Right renal cortex interstitium (tissue), 3 donors: Measurements from ENCODE around the gene SCEL. TPM values are rescaled to one million over a fixed set of nuclear protein-coding genes. Genes with fewer than 3 reads are reported as not detected.

Experiments used
- DNase-seq, 3 donors: peaks; one replicate each; pipeline ENCODE4 v3.0.0-alpha.2; 2013; ENCODE audit warnings: low read depth in 3 of 3, low spot score in 2 of 3
- polyA plus RNA-seq, 3 donors: library from polyadenylated mRNA; unstranded; fragments of 120-200 nt; gene quantifications; one replicate each; pipeline ENCODE4 v1.2.1, GENCODE V29; 2013; ENCODE audit not compliant: insufficient read length in 3 of 3

The SCEL gene
- polyA plus RNA-seq, 3 donors = not detected

DNA sequence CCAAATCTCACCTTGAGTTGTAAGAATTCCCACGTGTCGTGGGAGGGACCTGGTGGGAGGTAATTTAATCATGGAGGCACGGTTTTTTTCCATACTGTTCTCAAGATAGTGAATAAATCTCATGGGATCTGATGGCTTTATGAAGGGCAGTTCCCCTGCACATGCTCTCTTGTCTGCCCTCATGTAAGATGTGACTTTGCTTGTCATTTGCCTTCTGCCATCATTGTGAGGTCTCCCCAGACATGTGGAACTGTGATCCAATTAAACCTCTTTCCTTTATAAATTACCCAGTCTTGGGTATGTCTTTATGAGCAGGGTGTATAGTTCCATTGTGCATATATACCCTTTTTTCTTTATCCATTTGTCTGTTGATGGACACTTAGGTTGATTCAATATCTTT is 13.1 kb downstream of the SCEL start:
- no peak for DNase-seq

DNA sequence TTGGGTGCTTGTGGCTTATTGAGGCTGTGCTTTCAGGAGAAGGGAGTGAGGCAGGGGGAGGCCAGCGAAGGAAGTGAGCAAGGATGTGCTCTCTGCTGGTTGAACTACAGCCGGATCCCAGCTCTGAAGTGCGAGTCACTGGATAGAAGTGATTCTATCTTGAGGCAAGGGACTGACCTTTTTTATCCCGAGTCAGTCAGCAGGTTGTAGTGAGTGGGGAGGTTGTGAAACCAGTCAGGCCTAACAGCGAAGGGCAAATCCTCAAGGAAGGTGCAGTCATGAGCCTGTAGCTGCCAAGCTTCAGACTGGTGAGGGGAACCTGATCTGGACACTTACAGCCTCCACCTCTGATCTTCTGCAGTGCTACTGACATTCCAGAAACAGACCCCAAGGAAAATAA is 18.6 kb downstream of the SCEL start:
- no peak for DNase-seq

DNA sequence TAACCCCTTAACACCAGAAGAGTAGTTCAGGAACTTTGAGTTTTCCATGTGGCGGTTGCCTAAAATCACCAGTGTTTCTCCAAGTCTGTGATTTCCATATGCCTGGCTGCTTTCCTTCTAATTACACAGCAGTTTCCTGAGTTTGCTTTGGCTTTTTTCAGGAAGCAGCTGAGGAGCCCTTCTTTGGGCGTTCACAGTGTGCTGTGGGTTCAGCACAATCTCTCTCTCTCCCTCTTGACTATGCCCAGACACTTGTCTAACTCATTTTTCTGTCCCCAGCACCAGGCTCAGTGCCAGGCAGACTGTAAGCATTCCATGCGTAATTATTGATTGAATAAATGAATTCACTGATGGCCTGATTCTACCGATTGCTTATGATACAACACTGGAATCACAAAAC is 19.7 kb downstream of the SCEL start:
- DNase-seq = no peak

DNA sequence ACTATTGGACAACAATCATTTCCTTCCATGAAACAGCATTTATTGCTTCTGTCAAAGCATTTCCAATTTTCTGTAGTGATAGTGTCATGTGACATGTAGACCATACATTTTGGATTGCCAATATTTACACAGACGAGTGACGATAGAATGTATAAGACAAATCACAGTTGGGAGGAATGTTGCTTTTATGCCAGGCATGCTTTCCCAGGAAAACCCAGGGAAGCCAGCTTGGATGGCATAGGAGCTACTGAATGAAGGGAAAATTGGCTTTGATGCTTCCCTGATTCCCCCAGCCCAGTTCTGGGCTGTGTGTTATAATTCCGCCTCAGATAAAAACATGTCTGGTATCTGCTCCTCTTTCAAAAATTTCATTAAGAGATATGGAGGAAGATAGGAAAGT is 22.5 kb downstream of the SCEL start:
- DNase-seq = no peak

DNA sequence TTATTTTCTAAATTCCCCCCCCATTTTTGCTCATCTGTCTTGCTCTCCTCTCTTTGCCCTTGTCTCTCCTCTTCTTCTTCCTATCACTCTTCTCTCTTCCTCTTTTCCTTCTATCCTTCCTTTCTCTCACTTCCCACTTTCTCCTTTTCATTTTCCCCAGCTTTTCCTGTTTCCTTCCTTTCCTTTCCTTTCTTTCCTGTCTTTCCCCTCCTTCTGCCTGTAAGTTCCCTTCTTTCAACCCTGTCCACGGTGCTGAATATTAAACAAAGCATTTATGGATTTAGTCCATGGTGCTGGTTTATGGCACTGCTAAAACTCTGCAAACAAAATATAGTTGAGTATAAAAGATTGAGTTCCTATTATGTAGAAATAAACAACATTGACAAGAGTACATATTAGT is 27.6 kb downstream of the SCEL start:
- no peak for DNase-seq

DNA sequence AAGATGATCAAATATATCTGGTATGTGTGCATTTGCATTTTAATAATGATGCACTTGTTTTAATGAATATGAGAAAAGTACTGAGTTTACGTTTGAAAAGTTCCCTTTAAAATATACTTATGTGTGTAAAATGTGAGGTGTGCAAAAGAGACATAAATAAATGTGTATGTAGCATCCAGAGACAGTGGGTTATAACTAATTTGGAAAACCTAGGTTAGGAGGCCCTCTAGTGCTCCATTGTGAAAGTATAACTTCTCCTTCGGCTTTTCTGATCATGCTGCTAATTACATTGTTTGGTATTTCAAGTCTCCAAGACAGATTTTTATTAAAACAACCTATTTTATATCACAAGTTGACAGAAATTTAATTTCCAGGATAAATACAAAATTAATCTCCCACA is 30.1 kb downstream of the SCEL start:
- DNase-seq = no peak

DNA sequence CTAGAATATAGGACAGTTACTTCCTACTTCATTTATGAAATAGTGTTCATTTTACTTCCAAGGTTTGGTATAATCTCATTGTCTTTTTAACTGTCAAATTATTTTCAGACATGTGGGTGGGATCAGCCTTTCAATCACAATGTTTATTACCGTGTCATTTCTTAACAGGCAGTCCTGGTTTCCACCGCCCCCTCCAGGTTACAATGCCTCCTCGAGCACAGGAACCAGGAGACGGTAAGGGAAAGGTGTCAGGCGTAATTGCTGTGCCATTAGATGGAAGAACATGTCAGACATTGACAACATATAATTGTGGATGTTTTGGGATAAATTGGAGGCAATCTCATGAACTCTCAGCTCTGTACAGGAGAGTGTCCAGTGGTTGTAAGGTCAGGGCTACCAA is 36.5 kb downstream of the SCEL start:
- no peak for DNase-seq

DNA sequence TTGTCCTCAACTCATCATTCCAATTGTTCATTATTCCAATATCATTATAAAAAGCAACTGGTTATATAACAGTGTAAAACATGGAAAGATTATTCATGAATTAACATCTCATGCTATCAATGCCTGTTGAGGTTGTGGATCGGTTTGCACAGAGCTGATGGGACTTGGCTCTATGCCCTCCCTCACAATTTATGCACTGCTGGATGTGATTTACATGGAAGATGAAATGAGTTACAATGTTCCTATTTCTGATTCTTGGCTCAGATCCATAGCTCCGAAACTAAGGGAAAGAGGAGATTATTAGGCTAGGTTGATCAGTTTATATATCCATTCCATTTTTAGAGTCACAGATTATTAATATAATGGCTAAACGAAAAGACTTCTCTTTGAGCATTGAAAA is 38.6 kb downstream of the SCEL start:
- no peak for DNase-seq

DNA sequence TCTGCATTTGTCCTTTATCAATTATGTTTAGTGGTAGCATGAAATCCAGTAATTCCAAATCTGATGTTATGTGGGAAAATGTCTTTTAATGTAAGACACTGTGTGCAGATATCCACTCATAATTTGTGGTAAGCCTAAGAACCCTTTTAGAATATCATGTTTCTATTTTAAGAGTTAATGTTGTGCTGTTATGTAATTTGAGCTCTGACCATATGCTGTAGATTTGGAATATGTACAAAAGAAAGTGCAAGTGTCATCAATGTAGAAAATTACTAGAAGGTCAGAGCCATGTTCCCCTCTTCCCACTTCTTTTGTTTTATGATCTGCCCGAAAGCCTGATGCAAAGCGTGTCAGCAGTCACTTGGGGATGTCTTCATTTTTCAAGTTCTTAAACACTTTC is 44.5 kb downstream of the SCEL start:
- DNase-seq = no peak

DNA sequence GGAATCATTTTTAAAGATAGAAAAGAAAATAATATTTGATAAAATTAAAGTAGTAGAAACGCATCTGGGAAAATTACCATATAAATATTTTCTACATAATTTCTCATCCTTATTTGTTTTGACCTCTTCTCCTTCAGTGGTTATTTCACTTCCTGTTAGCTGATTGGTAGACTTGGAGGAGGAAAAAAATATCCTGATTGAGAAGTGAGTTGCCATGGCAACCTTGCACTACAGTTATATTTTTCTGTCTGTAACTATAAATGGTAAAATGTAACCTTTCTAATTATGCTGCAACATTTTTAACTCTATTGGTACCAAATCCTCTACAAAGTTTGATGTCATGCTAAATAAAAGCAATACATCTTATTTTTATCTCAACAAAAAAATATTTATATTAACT is 45.2 kb downstream of the SCEL start:
- DNase-seq = no peak

DNA sequence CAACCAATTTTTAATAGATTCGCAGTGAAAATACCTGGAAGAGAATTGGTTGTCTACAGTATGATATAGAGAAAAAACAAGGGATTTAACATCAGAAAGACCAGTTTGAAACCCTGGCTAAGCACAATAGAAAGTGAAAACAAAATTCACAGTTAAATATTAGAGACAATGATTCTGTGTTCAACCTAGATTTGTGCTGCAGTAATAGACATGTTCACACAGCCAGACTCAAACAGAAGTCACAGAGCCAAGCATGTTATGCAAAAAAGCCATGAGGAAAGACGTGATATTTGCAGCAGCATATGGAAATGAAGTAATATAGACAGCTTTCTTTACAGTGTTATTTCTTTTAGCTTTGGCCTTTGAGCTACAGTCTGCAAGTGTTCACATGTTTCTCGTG is 48.1 kb downstream of the SCEL start:
- no peak for DNase-seq

DNA sequence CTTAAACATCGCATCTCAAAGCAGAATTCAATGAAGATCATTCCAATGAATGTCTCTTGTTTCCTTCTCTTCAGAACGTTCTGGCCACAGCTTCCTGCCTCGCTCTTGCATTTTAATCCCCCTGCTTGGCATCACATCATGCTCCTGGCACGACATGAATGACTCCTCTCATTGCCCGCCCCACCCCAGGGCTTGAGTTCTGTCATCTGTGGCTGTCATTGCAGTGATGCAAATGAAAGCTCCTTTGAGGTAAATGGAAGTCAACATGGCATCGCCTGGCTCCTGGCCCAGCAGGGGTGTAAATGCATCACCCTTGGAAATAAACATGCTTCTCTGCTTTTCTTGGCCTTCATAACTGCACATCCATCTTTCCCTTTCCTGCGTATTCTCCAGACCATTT is 48.6 kb downstream of the SCEL start:
- no peak for DNase-seq

DNA sequence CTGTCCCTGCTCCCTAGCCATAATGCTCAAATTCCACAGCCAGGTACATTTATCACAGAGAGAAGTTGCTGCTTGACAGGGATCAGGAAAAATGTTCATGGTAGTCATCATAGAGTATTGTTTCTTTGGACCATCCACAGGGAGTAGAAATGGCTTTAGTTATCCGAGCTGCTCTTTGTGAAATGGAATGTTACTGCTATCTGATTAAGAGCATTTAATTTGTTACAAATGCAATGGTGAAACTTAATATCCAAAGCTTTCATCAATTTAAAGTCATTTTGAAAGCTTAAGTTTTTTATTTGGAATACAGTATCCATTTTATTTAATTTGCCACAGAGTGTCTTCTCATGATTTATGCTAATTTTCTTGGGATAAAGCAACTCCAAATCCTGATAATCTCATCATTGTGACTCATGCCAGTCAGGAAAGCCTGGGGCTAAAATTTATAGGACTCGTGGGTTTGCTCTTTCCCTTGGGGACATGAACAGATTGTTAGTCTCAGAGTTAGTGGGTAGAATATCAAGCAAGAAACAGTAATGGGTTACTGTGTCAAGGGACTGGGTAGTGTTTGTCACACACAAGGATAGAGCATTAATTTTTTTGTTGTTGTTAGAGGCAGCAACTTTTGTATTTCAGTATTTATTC is 59.8 kb downstream of the SCEL start:
- no peak for DNase-seq

DNA sequence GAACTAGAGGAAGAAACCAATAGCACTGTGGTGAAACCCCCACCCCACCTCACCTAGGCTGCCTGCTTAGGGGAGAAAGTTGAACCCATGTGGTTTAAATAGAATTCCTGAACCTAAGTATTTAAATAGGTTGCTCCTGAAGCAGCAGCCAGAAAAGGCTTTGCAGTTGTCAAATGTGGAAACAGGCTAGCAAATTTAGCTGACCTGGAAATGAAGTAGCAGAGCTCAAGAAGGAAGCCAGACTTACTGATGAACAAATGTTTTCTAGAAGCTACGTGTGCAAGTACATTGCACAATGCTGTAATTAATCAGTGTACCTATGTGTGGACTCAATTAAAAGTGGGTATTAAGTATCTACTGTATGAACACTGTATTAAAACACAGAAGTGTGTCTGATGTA is 61.3 kb downstream of the SCEL start:
- no peak for DNase-seq

DNA sequence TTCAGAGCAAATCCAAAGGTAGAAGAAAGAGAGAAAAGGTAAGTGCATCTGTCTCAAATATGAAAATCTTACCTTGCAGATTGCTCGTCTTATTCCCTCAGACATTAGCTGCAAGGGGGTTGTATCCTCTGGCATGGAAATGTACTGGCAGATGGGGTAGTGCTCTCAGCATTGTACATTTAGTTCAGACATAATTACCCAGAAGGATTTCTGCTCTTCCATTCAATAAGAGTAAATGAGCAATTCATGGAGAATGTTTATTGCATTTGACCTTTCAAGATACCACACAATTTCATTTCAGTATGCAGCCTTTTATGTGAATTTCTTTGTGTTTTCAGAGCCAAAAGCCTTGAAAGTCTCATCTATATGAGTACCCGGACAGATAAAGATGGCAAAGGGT is 63.8 kb downstream of the SCEL start:
- no peak for DNase-seq

DNA sequence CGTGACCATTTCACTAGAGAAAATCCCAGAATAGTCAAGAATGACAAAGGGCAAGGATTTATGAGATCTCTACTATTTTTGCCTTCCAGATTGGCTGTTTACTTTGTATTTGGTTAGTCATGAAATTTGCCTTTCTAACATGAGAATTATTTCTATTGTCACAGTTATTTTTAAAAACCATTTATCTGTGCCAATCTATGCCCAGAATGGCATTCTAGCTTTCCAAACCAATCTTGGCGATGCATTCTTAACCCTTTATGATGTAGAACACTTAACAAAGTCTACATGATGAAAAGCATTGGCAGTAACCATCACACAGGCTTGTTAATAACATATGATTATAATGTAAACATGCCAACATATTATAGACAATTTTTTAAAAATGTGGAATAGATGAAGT is 65.2 kb downstream of the SCEL start:
- no peak for DNase-seq

DNA sequence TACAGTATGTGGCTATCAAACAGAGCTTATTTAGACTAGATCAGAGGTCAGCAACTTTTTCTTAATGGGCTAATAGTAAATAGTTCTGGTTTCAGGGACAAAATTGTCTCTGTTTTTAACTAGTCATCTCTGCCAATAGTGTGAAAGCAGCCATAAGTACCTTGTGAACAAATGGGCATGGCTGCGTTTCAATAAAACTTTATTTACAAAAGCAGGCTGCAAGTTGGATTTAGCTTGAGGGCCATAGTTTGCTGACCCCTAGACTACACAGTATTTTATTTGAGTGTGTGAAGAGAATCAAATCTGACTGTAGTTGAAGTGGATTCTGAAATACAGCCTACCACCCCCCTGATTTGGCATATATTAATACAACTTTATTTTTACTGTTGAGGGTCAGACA is 75.6 kb downstream of the SCEL start:
- DNase-seq = no peak

DNA sequence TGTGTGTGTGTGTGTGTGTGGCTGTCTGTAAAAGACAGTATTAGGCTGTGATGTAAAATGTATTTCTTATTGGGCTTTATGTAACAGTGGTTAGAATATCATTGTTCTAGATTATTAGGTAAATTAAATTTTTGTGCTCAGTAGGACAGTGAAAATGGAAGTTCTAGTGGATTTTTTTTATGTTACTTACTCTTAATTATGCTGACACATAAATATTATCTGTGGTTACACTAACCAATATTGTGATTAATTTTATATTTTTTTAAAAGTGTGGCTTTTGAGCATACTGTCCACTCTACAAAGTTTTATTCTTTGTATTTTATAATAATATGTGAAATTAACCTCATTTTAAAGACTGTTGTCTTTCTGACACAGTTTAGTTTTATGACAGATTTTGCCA is 80.5 kb downstream of the SCEL start:
- DNase-seq = no peak

DNA sequence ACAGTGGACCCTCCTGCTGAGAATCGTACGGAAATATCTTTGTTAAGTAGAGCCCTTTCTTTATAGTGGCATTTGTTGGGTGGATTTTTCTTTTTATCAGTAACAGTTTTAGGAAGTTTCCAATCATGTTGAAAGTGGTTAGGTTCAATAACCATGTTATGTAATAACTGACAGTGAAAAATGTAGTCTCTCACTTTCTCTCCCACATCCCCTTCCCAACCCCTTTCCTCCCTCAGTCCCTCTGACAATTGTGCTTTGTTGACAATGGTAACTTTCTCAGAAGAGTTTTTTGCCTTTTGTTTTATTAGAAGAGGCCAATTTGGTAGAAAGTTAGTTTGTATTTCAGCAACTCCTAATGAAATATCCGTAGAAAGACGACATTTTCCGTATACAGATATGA is 84.1 kb downstream of the SCEL start:
- DNase-seq = no peak

DNA sequence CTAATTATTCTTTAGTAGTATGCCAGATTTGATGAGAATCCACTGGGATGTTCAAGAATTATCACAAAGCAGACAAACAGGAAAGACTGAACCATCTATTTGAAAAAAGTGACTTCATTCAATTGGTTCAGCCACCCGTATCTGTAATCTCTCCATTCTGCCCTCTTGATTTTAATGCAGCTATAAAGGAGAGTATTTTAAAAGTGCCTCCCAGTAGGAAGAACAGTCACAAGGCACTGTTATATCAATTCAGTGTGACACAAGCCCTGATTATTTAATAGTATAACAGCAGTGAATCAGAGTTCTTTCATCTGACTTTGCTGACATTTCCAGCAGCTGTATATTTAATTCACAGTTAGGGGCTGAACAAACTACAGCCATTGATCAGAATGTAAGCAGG is 84.6 kb downstream of the SCEL start:
- no peak for DNase-seq

DNA sequence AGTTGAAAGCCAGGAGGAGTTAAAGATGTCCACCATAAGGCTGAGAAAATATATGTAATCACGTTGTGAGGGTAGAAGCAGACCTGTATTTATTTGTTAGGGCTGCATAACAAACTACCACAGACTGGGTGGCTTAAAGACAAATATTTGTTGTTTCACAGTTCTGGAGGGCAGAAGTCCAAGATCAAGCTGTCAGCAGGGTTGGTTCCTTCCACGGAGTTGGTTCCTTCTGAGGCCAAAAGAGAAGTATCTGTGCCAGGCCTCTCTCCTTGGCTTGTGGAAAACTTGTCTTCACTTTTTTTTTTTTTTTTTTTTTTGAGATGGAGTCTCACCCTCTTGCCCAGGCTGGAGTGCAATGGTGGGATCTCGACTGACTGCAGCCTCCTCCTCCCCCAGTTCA is 88.3 kb downstream of the SCEL start:
- DNase-seq = no peak

DNA sequence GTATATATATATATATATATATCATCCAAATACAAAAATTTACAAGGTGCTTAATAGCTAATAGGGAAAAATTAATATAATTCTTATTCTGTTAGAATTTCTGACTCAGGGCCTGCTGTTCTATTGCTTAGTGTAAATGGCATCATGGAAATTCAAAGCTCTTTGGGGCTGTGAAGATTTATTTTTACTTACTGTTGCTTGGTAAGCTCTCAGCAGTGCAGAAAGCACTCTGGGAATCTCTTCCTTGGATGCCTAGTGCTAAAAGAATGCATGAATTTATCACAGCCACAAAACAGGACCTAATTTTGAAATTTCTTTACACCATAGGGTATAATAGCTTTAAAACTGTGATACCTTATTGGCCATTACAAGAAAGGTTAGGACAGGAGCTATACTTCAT is 92.7 kb downstream of the SCEL start:
- no peak for DNase-seq

DNA sequence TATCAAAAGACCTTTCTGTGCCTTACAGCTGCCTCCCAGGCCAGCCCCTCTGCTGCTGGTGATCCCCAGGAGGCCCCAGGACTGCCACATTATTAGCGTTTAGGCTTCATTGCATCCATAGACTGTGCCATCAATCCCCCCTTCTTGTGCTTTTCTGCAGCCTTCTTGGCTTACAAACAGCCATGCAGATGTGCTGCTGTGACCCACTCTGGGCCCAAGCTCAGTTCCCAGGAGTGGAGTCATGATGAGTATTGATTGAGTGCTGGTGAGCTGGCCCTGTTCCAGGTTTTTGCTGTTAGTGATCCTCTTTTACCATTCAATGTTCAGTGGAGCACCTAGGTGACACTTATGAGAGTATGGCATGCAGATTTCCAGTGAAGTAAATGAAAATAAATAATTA is 102.1 kb downstream of the SCEL start:
- no peak for DNase-seq

DNA sequence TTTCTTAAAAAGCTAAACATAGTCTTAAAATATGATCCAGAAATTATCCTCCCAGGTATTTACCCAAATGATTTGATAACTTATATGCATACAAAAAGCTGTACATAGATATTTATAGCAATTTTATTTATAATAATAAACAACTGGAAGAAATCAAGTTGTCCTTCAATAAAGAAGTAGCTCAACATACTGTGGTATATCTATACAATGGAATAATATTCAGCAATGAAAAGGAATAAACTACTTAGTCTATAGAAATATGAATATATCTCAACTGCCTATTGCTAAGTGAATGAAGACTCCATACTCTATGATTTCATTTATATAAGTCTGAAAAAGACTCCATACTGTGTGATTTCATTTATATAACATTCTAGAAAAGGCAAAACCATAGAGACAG is 114.9 kb downstream of the SCEL start:
- no peak for DNase-seq
